Measurements from ENCODE around the gene ATP1B1.

Gene ATP1B1

GRCh38 chr1:169106095-169106920 lies at the start of gene ATP1B1:
Gene ATP1B1 (plus strand): TSS chr1:169106690. CDS start chr1:169106830, 140 bp downstream.
- peak in 56 of 58 donors; percentile 49 to 92 (median 84) for DNase-seq

- DNase-seq, result no peak
Observed at GRCh38 chr1:169059421-169059820, 47.1 kb upstream of the ATP1B1 start.

- no peak for DNase-seq
Observed at GRCh38 chr1:169060043-169060722, 46.3 kb upstream of the ATP1B1 start.

- no peak for DNase-seq
Observed at GRCh38 chr1:169060919-169061639, 45.4 kb upstream of the ATP1B1 start.

- no peak for DNase-seq
Observed at GRCh38 chr1:169062152-169062551, 44.3 kb upstream of the ATP1B1 start.

- DNase-seq, result no peak
Observed at GRCh38 chr1:169064103-169064502, 42.4 kb upstream of the ATP1B1 start.

GRCh38 chr1:169070547-169070946 lies 35.9 kb upstream of the ATP1B1 start:
- no peak for DNase-seq

- DNase-seq, result no peak
Observed at GRCh38 chr1:169070958-169071357, 35.5 kb upstream of the ATP1B1 start.

- peak in 1 of 58 donors; percentile 33 for DNase-seq
Observed at GRCh38 chr1:169072945-169073725, 33.4 kb upstream of the ATP1B1 start.

GRCh38 chr1:169078163-169078883 lies 28.2 kb upstream of the ATP1B1 start:
- no peak for DNase-seq

- no peak for DNase-seq
Observed at GRCh38 chr1:169081503-169082123, 24.9 kb upstream of the ATP1B1 start.

- no peak for DNase-seq
Observed at GRCh38 chr1:169085911-169086310, 20.6 kb upstream of the ATP1B1 start.

GRCh38 chr1:169086603-169087455 lies 19.7 kb upstream of the ATP1B1 start:
- peak in 5 of 58 donors; percentile 9 to 54 (median 29) for DNase-seq

GRCh38 chr1:169087876-169088275 lies 18.6 kb upstream of the ATP1B1 start:
- no peak for DNase-seq

- peak in 1 of 58 donors; percentile 78 for DNase-seq
Observed at GRCh38 chr1:169089776-169090175, 16.7 kb upstream of the ATP1B1 start.

GRCh38 chr1:169090308-169090899 lies 16.1 kb upstream of the ATP1B1 start:
- DNase-seq, result no peak

GRCh38 chr1:169090900-169091311 lies 15.6 kb upstream of the ATP1B1 start:
- DNase-seq, result peak in 5 of 58 donors; percentile 18 to 38 (median 35)

- peak in 9 of 58 donors; percentile 20 to 50 (median 29) for DNase-seq
Observed at GRCh38 chr1:169091480-169091941, 15.0 kb upstream of the ATP1B1 start.

Measured in anterior cingulate cortex (tissue), 58 donors.